Hematopoietic multipotent progenitor cell treated with erythropoietin and hydrocortisone succinate and interleukin-3 and kit ligand, for 4 days (in vitro differentiated cells): Measurements from ENCODE around the gene FOLR2.

Experiments used
- DNase-seq: peaks from one replicate; pipeline ENCODE4 v3.0.0-alpha.2; 2015

FOLR2 gene

DNA sequence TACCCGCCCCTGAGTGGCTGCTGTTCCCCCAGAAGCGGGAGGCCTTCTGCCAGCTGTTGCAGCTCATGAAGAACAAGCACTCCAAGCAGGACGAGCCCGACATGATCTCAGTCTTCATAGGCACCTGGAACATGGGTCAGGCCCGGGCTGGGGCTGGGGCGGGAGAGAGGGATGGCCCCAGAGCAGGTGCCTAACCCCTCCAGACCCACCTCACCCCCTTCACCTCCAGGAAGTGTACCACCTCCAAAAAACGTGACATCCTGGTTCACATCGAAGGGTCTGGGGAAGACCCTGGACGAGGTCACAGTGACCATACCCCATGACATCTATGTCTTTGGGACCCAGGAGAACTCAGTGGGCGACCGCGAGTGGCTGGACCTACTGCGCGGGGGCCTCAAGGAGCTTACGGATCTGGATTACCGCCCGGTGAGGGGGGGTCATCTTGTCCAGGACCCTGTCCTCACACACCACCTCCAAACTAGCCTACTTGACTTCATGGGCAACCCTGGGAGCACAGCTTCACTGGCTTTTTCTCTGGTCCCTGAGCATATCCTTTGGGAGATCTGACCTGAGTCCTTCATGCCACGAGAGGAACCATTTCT lies 14.3 kb downstream of the FOLR2 start:
- no peak for DNase-seq

- DNase-seq, result no peak
These were observed 15.0 kb downstream of the FOLR2 start for GRCh38 chr11:72231396-72232259.

DNA sequence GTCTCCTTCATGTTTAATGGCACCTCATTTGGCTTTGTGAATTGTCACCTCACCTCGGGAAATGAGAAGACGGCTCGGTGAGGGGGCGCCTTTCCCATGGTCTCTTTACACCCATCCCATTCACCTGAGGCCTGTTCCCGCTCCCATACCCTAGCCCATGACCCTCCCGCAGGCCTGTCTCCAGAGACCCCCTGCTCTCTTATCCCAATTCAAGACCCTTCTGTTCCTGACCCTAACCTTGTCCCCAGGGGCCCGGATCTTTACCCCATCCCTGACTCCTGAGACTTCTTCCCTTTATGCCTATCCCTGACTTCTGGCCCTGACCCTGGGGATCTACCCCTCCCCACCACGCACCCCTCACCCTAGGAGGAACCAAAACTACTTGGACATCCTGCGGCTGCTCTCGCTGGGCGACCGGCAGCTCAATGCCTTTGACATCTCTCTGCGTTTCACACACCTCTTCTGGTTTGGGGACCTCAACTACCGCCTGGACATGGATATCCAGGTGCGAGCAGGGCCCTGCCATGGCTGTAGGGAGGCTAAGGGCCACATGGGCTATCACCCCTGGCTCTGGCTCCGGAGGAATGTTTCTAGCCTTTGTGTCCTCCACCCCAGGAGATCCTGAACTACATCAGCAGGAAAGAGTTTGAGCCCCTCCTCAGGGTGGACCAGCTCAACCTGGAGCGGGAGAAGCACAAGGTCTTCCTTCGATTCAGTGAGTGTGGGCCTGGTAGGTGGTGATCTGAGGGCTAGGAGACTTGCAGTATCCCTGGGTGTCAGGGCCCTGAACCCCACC lies 15.9 kb downstream of the FOLR2 start:
- no peak for DNase-seq

GRCh38 chr11:72233056-72233772 lies 16.6 kb downstream of the FOLR2 start:
- DNase-seq, result no peak

GRCh38 chr11:72233773-72234513 lies 17.3 kb downstream of the FOLR2 start:
- no peak for DNase-seq

- DNase-seq, result no peak
These were observed 17.9 kb downstream of the FOLR2 start for GRCh38 chr11:72234514-72234830.

DNA sequence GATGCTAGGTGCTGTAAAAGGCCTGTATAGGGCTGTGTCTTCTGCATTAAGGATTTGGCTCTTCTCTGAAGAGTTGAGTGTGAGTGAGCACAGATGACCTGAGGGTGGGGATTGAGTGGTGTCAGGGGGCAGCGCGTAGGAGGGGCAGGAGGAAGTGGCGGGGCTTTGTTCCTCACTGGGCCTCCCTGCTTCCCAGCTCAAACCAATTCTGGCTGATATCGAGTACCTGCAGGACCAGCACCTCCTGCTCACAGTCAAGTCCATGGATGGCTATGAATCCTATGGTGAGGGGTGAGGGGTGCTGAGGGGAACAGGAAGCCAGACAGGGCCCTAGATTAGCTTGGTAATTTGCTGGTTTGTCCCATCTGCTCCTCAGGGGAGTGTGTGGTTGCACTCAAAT lies 18.3 kb downstream of the FOLR2 start:
- no peak for DNase-seq

- DNase-seq, result no peak
These were observed 18.9 kb downstream of the FOLR2 start for GRCh38 chr11:72235351-72236057.

- DNase-seq, result no peak
These were observed 19.6 kb downstream of the FOLR2 start for GRCh38 chr11:72236083-72236697.

DNA sequence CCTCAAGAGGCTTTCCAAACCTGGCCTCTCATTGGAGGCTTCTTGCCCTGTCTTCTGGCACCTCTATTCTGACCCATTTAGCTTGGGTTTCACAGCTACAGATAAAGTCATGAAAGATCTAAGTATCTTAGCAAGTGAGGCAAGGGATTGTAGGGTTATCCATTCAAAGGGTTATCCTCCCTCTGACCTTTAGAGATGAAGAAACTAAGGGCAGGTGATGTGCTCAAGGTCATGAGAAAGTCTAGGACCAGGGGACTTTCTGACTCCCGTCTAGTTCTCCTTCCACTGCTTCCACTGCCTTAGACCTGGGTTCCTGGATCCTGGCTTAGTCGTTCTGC lies 20.1 kb downstream of the FOLR2 start:
- DNase-seq, result no peak

DNA sequence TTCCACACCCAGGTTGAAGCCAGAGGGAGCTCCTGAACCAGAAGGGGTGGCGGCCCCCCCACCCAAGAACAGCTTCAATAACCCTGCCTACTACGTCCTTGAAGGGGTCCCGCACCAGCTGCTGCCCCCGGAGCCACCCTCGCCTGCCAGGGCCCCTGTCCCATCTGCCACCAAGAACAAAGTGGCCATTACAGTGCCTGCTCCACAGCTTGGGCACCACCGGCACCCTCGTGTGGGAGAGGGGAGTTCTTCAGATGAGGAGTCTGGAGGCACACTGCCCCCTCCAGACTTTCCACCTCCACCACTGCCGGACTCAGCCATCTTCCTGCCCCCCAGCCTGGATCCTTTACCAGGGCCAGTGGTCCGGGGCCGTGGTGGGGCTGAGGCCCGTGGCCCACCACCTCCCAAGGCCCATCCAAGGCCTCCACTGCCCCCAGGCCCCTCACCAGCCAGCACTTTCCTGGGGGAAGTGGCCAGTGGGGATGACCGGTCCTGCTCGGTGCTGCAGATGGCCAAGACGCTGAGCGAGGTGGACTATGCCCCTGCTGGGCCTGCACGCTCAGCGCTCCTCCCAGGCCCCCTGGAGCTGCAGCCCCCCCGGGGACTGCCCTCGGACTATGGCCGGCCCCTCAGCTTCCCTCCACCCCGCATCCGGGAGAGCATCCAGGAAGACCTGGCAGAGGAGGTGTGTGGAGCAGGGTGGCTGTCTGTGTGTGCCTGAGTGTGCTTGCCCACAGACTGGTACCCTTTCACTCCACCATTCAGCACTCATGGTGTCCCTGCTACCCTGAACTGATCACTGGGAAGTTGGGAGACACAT lies 20.7 kb downstream of the FOLR2 start:
- no peak for DNase-seq

- DNase-seq, result peak; percentile 79
These were observed 21.5 kb downstream of the FOLR2 start for GRCh38 chr11:72238040-72238450.

DNA sequence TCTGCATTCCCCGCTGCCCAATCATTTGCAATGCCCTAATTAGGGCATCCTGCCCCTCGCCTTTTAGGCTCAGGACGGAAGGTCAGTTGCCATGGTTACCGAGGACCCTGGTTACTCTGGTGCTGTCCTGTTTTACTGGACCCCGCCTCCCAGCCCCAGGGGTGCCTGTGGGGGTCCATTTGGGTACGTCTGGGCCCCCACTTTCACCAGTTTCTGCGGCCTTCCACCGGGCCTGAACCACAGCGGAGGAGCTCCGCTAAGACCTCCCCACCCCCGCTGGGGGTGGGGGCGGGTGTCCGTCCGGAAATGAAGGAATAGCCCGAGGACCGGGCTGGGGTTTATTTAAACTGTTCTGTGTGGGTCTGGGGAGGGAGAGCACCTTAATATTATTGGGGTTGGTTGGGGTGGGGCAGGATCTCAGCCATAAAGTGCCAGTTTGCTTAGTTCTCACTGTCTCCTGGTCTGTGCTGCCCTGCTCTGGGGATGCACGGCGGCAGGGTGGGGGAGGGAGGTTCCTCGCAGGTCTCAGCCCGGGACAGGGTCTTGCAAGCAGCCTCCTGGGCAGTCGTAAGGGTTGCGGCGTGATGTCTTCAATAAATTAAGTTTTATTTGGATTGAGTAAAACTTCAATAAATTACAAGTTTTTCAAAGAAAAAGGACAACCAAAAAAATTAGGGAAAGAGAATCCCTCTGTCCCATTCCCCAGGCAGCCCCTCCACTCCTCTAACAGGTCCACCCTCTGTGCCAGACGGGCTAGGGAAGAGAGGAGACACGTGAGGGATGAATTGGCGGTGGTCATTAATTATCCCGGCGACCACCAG lies 22.1 kb downstream of the FOLR2 start:
- no peak for DNase-seq

- peak; percentile 72 for DNase-seq
These were observed 22.8 kb downstream of the FOLR2 start for GRCh38 chr11:72239313-72239848.

DNA sequence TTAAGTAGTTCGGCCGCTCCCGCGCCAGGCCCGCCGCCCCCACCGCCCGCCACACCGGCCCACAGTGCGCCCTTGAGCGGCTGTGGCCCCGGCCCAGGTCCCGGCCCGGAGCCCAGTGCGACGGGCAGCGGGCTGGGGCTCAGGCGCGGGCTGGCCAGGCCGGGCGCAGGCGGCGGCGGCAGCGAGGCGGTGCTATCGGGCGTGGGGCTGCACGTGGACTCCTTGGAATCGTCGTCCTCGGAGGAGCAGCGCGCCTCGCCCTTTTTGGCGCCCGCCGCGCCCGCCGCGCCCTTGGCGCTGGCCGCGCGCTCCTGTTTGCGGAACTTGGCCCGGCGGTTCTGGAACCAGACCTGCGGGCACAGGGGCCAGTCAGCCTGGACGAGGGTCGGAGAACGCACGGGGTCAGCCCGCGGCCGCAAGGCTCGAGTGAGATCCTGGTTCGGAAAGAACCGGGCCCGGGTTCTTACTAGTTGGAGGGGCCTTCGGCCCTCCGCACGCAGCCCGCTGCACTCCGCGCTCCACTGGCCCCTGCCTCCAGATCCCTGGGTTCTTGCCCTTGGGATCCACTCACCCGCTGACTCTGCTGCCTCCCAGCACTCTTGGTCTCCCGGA lies 23.4 kb downstream of the FOLR2 start:
- peak; percentile 72 for DNase-seq

DNA sequence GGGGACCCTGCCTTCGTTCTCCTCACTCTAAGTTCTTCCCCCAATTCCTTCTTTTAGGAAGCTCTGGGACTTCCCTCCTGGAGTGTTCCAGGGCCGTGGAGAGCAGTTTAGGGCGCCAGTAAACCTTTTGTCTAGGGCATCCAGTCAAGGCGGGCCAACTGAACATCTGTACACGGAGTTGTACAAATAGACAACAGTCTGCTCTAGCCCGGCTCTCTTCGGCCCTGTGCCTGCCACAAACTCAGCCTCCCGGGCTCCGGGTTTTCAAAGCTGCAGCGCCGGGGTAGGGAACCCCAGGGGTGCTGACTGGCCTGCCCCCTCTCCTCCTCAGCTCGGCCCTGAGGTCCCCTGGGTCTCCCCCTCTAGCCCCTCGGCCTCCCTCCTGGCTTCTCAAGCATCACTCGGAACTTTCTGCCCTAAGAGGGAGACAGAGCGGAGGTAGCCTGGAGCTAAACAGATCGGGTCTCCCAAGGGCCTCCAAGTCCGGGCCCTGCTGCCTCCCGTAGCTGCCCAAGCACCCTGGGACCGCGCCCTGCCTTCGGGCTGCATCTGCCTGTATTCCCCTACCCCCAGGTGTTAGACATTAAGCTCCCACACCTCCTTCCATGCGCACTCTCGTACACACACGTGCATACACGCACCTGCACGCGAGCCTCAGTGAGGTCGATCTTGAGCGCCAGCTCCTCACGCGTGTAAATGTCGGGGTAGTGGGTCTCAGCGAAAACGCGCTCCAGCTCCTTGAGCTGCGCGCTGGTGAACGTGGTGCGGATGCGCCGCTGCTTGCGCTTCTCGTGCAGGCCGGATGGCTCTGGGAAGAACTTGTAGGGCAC lies 24.1 kb downstream of the FOLR2 start:
- DNase-seq, result peak; percentile 51

DNA sequence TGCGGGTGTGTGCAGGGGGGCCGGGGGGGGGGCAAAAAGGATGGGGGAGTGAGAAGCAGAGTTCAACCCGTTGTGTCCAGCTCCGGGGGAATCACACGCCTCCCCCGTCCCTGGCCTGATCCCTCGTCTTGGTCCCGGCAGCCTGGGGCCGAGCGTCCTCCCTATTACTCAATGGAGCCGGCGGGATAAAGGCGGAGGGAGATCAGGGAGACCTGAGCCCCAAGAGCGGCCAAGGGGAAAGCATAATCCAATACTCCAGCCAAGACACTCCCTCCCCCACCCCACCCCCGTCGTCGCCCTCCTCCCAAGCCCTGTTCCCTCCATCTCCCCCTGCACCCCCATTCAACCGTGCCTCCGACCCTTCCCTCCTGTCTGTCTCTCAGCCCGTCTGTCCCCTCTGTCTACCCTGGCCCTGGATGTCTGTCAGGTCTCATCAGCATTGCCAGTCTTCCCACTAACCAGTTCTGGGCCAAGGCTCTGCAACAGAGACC lies 24.7 kb downstream of the FOLR2 start:
- no peak for DNase-seq

DNA sequence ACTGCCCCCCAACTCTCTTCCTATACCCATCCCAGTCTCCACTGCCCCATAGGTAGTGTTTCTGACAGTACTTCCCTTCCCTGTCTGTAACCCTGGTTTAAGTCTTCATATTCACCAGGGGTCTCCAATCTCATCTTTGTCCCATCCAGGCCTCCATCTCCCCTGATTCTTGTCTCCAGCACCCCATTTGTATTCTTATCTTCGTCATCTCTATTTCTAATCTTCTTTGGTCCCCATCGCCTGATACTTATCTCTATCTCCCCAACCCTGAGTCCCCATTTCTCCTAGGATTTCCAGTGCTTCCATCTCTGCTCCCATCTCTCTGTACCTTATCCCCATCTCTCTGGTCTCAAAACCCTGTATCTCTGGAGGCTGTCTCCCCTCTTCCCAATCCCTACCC lies 25.5 kb downstream of the FOLR2 start:
- no peak for DNase-seq
